GM23338 (cell line): ENCODE results near the gene SLC9C2.

Experiments used
- CREB1 ChIP-seq: fragments of 250-450 bp; sonication (Bioruptor Pico); IDR thresholded peaks from 2 replicates; pipeline ENCODE4 v1.5.0; 2020; ENCODE audit warnings: low read depth, mild to moderate bottlenecking, moderate library complexity
- TF ChIP-seq, protein P1 (sequence below), 2 experiments: fragments of 200-600 bp in 1 of 2; sonication (generic) in 1 of 2; conservative IDR thresholded peaks; 2 replicates each; pipeline versions ENCODE4 v1.5.1 to v1.6.1; 2016 to 2017; ENCODE audit warnings: antibody characterized with exemption in 2 of 2, low read depth in 2 of 2, mild to moderate bottlenecking in 2 of 2, moderate library complexity in 1 of 2
- TF ChIP-seq, protein P2 (sequence below): IDR thresholded peaks from one replicate; pipeline ENCODE4 v1.6.1; 2018; ENCODE audit warnings: antibody characterized with exemption; ENCODE audit not compliant: unreplicated experiment

DNA sequence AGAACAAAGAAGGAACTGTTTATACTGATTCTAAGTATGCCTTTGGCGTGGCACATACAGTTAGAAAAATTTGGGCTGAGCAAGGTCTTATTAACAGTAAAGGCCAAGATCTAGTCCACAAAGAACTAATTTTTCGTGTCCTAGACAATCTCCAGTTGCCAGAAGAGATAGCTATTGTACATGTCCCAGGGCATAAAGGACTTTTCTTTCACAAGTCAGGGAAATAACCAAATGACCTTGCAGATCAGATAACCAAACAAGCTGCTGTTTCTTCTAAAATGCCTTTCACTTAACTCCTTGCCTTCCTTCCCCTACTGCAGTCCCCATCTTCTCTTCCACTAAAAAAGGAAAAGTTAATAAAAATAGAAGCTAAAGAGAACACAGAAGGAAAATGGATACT, 36.2 kb upstream of the SLC9C2 start:
- TF ChIP-seq, protein P1, sequence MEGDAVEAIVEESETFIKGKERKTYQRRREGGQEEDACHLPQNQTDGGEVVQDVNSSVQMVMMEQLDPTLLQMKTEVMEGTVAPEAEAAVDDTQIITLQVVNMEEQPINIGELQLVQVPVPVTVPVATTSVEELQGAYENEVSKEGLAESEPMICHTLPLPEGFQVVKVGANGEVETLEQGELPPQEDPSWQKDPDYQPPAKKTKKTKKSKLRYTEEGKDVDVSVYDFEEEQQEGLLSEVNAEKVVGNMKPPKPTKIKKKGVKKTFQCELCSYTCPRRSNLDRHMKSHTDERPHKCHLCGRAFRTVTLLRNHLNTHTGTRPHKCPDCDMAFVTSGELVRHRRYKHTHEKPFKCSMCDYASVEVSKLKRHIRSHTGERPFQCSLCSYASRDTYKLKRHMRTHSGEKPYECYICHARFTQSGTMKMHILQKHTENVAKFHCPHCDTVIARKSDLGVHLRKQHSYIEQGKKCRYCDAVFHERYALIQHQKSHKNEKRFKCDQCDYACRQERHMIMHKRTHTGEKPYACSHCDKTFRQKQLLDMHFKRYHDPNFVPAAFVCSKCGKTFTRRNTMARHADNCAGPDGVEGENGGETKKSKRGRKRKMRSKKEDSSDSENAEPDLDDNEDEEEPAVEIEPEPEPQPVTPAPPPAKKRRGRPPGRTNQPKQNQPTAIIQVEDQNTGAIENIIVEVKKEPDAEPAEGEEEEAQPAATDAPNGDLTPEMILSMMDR (conservative IDR thresholded peaks at IDR 0.05; ENCODE audit: low read depth in 2 of 2), result no peak
- no peak for TF ChIP-seq CREB1 (CRISPR knock-in tag)
- TF ChIP-seq, protein P2, sequence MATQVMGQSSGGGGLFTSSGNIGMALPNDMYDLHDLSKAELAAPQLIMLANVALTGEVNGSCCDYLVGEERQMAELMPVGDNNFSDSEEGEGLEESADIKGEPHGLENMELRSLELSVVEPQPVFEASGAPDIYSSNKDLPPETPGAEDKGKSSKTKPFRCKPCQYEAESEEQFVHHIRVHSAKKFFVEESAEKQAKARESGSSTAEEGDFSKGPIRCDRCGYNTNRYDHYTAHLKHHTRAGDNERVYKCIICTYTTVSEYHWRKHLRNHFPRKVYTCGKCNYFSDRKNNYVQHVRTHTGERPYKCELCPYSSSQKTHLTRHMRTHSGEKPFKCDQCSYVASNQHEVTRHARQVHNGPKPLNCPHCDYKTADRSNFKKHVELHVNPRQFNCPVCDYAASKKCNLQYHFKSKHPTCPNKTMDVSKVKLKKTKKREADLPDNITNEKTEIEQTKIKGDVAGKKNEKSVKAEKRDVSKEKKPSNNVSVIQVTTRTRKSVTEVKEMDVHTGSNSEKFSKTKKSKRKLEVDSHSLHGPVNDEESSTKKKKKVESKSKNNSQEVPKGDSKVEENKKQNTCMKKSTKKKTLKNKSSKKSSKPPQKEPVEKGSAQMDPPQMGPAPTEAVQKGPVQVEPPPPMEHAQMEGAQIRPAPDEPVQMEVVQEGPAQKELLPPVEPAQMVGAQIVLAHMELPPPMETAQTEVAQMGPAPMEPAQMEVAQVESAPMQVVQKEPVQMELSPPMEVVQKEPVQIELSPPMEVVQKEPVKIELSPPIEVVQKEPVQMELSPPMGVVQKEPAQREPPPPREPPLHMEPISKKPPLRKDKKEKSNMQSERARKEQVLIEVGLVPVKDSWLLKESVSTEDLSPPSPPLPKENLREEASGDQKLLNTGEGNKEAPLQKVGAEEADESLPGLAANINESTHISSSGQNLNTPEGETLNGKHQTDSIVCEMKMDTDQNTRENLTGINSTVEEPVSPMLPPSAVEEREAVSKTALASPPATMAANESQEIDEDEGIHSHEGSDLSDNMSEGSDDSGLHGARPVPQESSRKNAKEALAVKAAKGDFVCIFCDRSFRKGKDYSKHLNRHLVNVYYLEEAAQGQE, result no peak
